22Rv1 (cell line): ENCODE measurements around the gene ASPHD1.

Source experiments
- H3K27ac ChIP-seq: fragments of 450-650 bp; 2 replicates; pipeline ENCODE4 v1.5.1; 2017
- CTCF ChIP-seq: fragments of 450-650 bp; IDR thresholded peaks from 2 replicates; pipeline ENCODE4 v1.5.1; 2017; ENCODE audit warnings: mild to moderate bottlenecking
- ZFX ChIP-seq: fragments of 450-650 bp; IDR thresholded peaks from 2 replicates; pipeline ENCODE4 v1.6.1; 2017; ENCODE audit warnings: antibody characterized with exemption, borderline replicate concordance

ASPHD1 gene

GRCh38 chr16:29896841-29897240, 3.4 kb upstream of the ASPHD1 start:
- H3K27ac ChIP-seq, result no peak overlapping the region
- TF ChIP-seq ZFX, result no peak
- no peak for TF ChIP-seq CTCF

GRCh38 chr16:29897333-29897732, 3.0 kb upstream of the ASPHD1 start:
- TF ChIP-seq ZFX, result no peak
- H3K27ac ChIP-seq, result peak overlapping the region; percentile 93

GRCh38 chr16:29898135-29898803, 2.0 kb upstream of the ASPHD1 start:
- TF ChIP-seq ZFX (no peak), CTCF (no peak)
- H3K27ac ChIP-seq, result peak overlapping the region; percentile 93

- no peak for TF ChIP-seq CTCF
- no peak for TF ChIP-seq ZFX
Observed at GRCh38 chr16:29898804-29899515, 1.3 kb upstream of the ASPHD1 start.

GRCh38 chr16:29899516-29900101, 679 bp upstream of the ASPHD1 start, which contains the start of gene SEZ6L2:
SEZ6L2 (minus strand) TSS chr16:29899550; CDS start chr16:29899019, 531 bp downstream.
- H3K27ac ChIP-seq, result peak within 1 kb of the TSS; percentile 93
- TF ChIP-seq ZFX (no peak), CTCF (peak; percentile 64)

More at GRCh38 chr16:29898804-29899515, 1.3 kb upstream of the ASPHD1 start:
- H3K27ac ChIP-seq, result peak overlapping the region; percentile 93

- peak overlapping the region; percentile 93 for H3K27ac ChIP-seq
- TF ChIP-seq ZFX (no peak), CTCF (no peak)
Observed at GRCh38 chr16:29900888-29901606, 759 bp downstream of the ASPHD1 start.

GRCh38 chr16:29901607-29901945, 1.3 kb downstream of the ASPHD1 start:
- peak overlapping the region; percentile 93 for H3K27ac ChIP-seq
- TF ChIP-seq ZFX (no peak), CTCF (no peak)
